Measurements from ENCODE around the gene SUGP1. TPM values are rescaled to one million over a fixed set of nuclear protein-coding genes. Genes with fewer than 3 reads are reported as not detected.

Gene SUGP1
- polyA plus RNA-seq, 3 donors = 17.4 to 38.8 (median 18.1) TPM

DNA sequence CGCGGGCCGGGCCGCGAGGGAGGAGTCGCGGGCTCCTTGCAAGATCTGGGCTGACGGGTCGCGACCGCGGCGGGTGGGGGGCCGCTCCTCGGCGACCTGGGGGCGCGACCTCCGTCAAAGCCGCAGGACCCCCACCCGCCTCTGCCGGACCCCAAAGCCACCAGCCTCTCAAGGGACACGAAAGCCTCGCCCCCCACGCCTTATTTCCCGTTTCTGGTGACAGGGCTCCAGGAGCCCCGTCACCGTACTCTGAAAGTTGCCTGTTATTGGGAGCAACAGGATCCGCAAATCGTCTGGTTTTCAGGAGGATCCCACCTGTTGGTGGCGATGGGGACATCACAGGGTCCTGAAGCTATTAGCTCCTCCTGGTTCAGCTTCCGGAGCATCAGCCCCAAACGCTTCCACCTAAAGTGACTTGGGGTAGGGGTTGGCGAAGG is 850 bp upstream of the SUGP1 start:
- Mint-ChIP-seq H3K36me3 (peaks cover 32 to 42% of the 10 kb centered on the region in 2 donors), H3K9me3 (no peaks in the 10 kb centered on the region), H3K27ac (peak overlapping the region; percentile 78 to 99 (median 92)), H3K27me3 (ENCODE audit: low read depth in 3 of 3) (no peaks in the 10 kb centered on the region), H3K4me1 (peaks cover 33% of the 10 kb centered on the region), H3K4me3 (peak overlapping the region; percentile 90 to 99)
- Histone ChIP-seq H3K9me3 (replicated peaks in 1 of 2; ENCODE audit: control insufficient read depth in 1 of 2, insufficient read depth in 1 of 2, low read length in 2 of 2) (no peaks in the 10 kb centered on the region), H3K4me3 (replicated peaks in 1 of 3; ENCODE audit: low read depth in 2 of 3, low read length in 3 of 3) (peak overlapping the region; percentile 87 to 99 (median 90)), H3K27me3 (ENCODE audit: control insufficient read depth in 2 of 2, insufficient read depth in 2 of 2, low read length in 2 of 2) (no peaks in the 10 kb centered on the region), H3K36me3 (replicated peaks in 1 of 2; ENCODE audit: control insufficient read depth in 1 of 2, insufficient read depth in 2 of 2, low read length in 2 of 2) (peaks cover 26 to 35% of the 10 kb centered on the region in 2 donors), H3K4me2 (replicated peaks; ENCODE audit: extremely low read depth, low read length, poor library complexity, severe bottlenecking) (peak overlapping the region; percentile 98), H3K27ac (ENCODE audit: low read depth in 1 of 2, low read length in 2 of 2) (peak overlapping the region; percentile 89 to 95), H2AFZ (ENCODE audit: insufficient read depth, low read depth, low read length, poor library complexity, severe bottlenecking) (peak overlapping the region; percentile 99), H4K20me1 (ENCODE audit: insufficient read depth, low read length) (peaks cover 16% of the 10 kb centered on the region), H3K4me1 (ENCODE audit: control insufficient read depth in 1 of 2, insufficient read depth in 2 of 2, low read length in 2 of 2) (peaks cover 24 to 25% of the 10 kb centered on the region in 2 donors), H3K9ac (ENCODE audit: insufficient read depth, low read length, poor library complexity, severe bottlenecking) (peak overlapping the region; percentile 99), H3K79me2 (ENCODE audit: insufficient read depth, low read length) (peaks cover 95% of the 10 kb centered on the region)
- peak in 2 of 3 donors; percentile 16 to 20 for DNase-seq
- WGBS (ENCODE audit: insufficient coverage) = under 1% methylated on average over 32 of the region's 34 CpGs
- TF ChIP-seq, protein P1, sequence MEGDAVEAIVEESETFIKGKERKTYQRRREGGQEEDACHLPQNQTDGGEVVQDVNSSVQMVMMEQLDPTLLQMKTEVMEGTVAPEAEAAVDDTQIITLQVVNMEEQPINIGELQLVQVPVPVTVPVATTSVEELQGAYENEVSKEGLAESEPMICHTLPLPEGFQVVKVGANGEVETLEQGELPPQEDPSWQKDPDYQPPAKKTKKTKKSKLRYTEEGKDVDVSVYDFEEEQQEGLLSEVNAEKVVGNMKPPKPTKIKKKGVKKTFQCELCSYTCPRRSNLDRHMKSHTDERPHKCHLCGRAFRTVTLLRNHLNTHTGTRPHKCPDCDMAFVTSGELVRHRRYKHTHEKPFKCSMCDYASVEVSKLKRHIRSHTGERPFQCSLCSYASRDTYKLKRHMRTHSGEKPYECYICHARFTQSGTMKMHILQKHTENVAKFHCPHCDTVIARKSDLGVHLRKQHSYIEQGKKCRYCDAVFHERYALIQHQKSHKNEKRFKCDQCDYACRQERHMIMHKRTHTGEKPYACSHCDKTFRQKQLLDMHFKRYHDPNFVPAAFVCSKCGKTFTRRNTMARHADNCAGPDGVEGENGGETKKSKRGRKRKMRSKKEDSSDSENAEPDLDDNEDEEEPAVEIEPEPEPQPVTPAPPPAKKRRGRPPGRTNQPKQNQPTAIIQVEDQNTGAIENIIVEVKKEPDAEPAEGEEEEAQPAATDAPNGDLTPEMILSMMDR (IDR thresholded peaks at IDR 0.05) = peak; percentile 14
- intact Hi-C loops (cut with micrococcal nuclease) = loop anchor here (5.0 to 10.0 kb wide), 3 partner anchors 126 to 296 kb away; partner anchors contain the start of genes BORCS8 (in 2 of the 2), RFXANK (in 2 of the 2) and PBX4 (in 1 of the 2)

DNA sequence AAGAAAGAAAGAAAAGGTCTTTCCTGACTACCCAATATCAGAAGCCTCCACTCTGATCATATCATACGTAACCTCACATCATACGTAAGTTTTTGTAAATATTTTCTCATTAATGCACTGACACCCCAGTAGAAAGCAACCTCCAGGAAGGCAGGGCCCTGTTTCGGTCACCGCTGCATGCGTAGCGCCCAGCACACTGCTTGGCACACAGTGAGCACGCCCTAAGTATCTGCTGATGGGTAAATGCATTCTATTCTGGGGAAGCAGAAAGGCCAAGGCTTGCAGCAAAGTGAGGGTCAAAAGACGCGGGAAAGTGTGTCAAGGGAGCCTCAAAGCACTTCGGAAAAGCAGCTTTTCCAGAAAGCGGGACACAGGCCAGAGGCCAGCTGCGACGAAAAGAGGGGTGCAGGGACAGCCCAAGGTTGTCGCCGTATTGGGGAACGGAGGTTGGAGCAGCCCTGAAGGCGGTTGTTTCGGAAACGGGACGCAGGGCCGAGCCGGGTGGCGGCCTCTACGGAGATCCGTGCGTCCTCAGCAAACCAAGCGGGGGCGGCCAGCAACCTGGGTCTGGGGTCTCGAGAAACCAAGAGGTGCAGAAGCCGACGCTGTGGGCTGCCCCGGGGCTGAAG is 463 bp downstream of the SUGP1 start:
- no peak for DNase-seq
- 2% methylated on average over 27 of the region's 32 CpGs for WGBS (ENCODE audit: insufficient coverage)
- Mint-ChIP-seq H3K27me3 (ENCODE audit: low read depth in 3 of 3) (no peaks in the 10 kb centered on the region), H3K27ac (peak overlapping the region; percentile 97 to 100 (median 100)), H3K4me1 (peaks cover 27% of the 10 kb centered on the region), H3K4me3 (peak overlapping the region; percentile 90 to 99), H3K36me3 (peaks cover 35 to 42% of the 10 kb centered on the region in 2 donors), H3K9me3 (no peaks in the 10 kb centered on the region)
- intact Hi-C loops (cut with micrococcal nuclease) = loop anchor here (5.0 to 10.0 kb wide), 3 partner anchors 125 to 297 kb away; partner anchors contain the start of genes BORCS8 (in 2 of the 2), RFXANK (in 2 of the 2) and PBX4 (in 1 of the 2)
- Histone ChIP-seq H3K4me3 (replicated peaks in 1 of 3; ENCODE audit: low read depth in 2 of 3, low read length in 3 of 3) (peak overlapping the region; percentile 87 to 99 (median 90)), H2AFZ (ENCODE audit: insufficient read depth, low read depth, low read length, poor library complexity, severe bottlenecking) (peak overlapping the region; percentile 99), H3K79me2 (ENCODE audit: insufficient read depth, low read length) (peaks cover 89% of the 10 kb centered on the region), H3K9ac (ENCODE audit: insufficient read depth, low read length, poor library complexity, severe bottlenecking) (peak overlapping the region; percentile 99), H3K9me3 (replicated peaks in 1 of 2; ENCODE audit: control insufficient read depth in 1 of 2, insufficient read depth in 1 of 2, low read length in 2 of 2) (no peaks in the 10 kb centered on the region), H3K27me3 (ENCODE audit: control insufficient read depth in 2 of 2, insufficient read depth in 2 of 2, low read length in 2 of 2) (no peaks in the 10 kb centered on the region), H3K4me1 (ENCODE audit: control insufficient read depth in 1 of 2, insufficient read depth in 2 of 2, low read length in 2 of 2) (peaks cover 24 to 25% of the 10 kb centered on the region in 2 donors), H3K27ac (ENCODE audit: low read depth in 1 of 2, low read length in 2 of 2) (peak overlapping the region; percentile 89 to 95), H4K20me1 (ENCODE audit: insufficient read depth, low read length) (peaks cover 12% of the 10 kb centered on the region), H3K36me3 (replicated peaks in 1 of 2; ENCODE audit: control insufficient read depth in 1 of 2, insufficient read depth in 2 of 2, low read length in 2 of 2) (peaks cover 26 to 37% of the 10 kb centered on the region in 2 donors), H3K4me2 (replicated peaks; ENCODE audit: extremely low read depth, low read length, poor library complexity, severe bottlenecking) (peak overlapping the region; percentile 98)
- TF ChIP-seq, protein P1 (IDR thresholded peaks at IDR 0.05) = no peak

Measured in CD14-positive monocyte (primary cell).